ENCODE results near the gene CEP57L1. TPM values are rescaled to one million over a fixed set of nuclear protein-coding genes. Genes with fewer than 3 reads are reported as not detected.
A peak's percentile ranks its signal among the peaks of the same experiment; 100 is the strongest.

Gene CEP57L1
- total and polyA plus RNA-seq, 2 donors (not counting 1 experiment from before 2014, with no cell fraction given), result 3.1 to 8.8 TPM

GRCh38 chr6:109121411-109121810, 26.1 kb downstream of the CEP57L1 start:
- no peak overlapping the region for H3K27ac Mint-ChIP-seq
- DNase-seq (no peak), ATAC-seq (ENCODE audit: low read depth) (no peak)
- H3K4me3 Mint-ChIP-seq, result no peak overlapping the region
- POLR2A ChIA-PET, result no interaction called here
- CTCF ChIA-PET, result no interaction called here
- Histone ChIP-seq H3K4me3 (ENCODE audit: control extremely low read depth in 1 of 5, extremely low read depth in 1 of 5, insufficient read depth in 1 of 5, low read depth in 2 of 5, low read length in 4 of 5) (no peak overlapping the region), H3K27ac (ENCODE audit: low read length in 2 of 2) (no peak overlapping the region), H3K4me1 (ENCODE audit: control insufficient read depth in 2 of 2, insufficient read depth in 2 of 2, low read length in 2 of 2) (peaks cover 25 to 41% of the 10 kb centered on the region in 2 donors), H3K36me3 (replicated peaks in 1 of 2; ENCODE audit: control extremely low read depth in 1 of 2, control insufficient read depth in 1 of 2, extremely low read depth in 1 of 2, insufficient read depth in 2 of 2, low read length in 1 of 2) (no peaks in the 10 kb centered on the region), H3K27me3 (replicated peaks in 1 of 4; ENCODE audit: control extremely low read depth in 1 of 4, control insufficient read depth in 3 of 4, insufficient read depth in 4 of 4, low read length in 3 of 4) (no peaks in the 10 kb centered on the region), H3K4me2 (replicated peaks; ENCODE audit: low read depth, low read length, poor library complexity, severe bottlenecking) (peak overlapping the region; percentile 54), H3K9ac (ENCODE audit: low read length) (no peak overlapping the region), H2AFZ (ENCODE audit: insufficient read depth, low read depth, low read length, poor library complexity, severe bottlenecking) (no peak overlapping the region), H3K9me3 (ENCODE audit: control extremely low read depth in 1 of 3, control insufficient read depth in 2 of 3, insufficient read depth in 1 of 3, low read length in 2 of 3) (no peaks in the 10 kb centered on the region), H3K79me2 (ENCODE audit: control insufficient read depth, insufficient read depth, low read length) (peaks cover 15% of the 10 kb centered on the region), H4K20me1 (ENCODE audit: control insufficient read depth, insufficient read depth, low read length, poor library complexity, severe bottlenecking) (no peaks in the 10 kb centered on the region)
- TF ChIP-seq EZH2 (IDR thresholded peaks at IDR 0.05; ENCODE audit: borderline replicate concordance, insufficient read depth, low read depth, low read length, poor library complexity, severe bottlenecking), result no peak
- TF ChIP-seq, protein P1, sequence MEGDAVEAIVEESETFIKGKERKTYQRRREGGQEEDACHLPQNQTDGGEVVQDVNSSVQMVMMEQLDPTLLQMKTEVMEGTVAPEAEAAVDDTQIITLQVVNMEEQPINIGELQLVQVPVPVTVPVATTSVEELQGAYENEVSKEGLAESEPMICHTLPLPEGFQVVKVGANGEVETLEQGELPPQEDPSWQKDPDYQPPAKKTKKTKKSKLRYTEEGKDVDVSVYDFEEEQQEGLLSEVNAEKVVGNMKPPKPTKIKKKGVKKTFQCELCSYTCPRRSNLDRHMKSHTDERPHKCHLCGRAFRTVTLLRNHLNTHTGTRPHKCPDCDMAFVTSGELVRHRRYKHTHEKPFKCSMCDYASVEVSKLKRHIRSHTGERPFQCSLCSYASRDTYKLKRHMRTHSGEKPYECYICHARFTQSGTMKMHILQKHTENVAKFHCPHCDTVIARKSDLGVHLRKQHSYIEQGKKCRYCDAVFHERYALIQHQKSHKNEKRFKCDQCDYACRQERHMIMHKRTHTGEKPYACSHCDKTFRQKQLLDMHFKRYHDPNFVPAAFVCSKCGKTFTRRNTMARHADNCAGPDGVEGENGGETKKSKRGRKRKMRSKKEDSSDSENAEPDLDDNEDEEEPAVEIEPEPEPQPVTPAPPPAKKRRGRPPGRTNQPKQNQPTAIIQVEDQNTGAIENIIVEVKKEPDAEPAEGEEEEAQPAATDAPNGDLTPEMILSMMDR (IDR thresholded peaks at IDR 0.05), result no peak
- no peaks in the 10 kb centered on the region for H3K27me3 Mint-ChIP-seq
- peaks cover 42% of the 10 kb centered on the region for H3K4me1 Mint-ChIP-seq
- intact Hi-C loops (cut with micrococcal nuclease), result no loop called here
- H3K9me3 Mint-ChIP-seq (ENCODE audit: insufficient read depth), result no peaks in the 10 kb centered on the region

DNA sequence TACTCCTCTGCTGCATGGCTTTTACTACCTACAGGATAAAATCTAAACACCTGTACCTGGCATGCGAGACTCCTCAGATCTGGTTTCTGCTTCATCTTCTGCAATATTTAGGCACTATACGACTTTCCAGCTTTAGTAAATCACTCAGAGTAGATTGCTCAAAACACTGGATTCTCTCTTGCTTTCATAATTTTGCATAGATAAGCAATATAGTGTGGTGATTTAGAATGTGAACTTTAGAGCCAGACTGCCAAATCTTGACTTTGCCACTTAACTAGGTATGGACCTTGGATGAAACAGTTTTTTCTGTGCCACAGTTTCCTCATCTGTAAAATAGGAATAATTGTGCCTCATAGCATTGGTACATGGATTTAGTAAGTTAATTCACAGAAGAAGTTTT, 28.9 kb downstream of the CEP57L1 start:
- 100% methylated on average over 1 of the region's 2 CpGs for WGBS (ENCODE audit: insufficient coverage)
- no peak overlapping the region for H3K27ac Mint-ChIP-seq
- Histone ChIP-seq H3K4me1 (ENCODE audit: control insufficient read depth in 2 of 2, insufficient read depth in 2 of 2, low read length in 2 of 2) (peaks cover 9 to 16% of the 10 kb centered on the region in 2 donors), H4K20me1 (ENCODE audit: control insufficient read depth, insufficient read depth, low read length, poor library complexity, severe bottlenecking) (no peaks in the 10 kb centered on the region), H3K4me3 (ENCODE audit: control extremely low read depth in 1 of 5, extremely low read depth in 1 of 5, insufficient read depth in 1 of 5, low read depth in 2 of 5, low read length in 4 of 5) (no peak overlapping the region), H3K79me2 (ENCODE audit: control insufficient read depth, insufficient read depth, low read length) (peaks cover 15% of the 10 kb centered on the region), H3K9me3 (ENCODE audit: control extremely low read depth in 1 of 3, control insufficient read depth in 2 of 3, insufficient read depth in 1 of 3, low read length in 2 of 3) (no peaks in the 10 kb centered on the region), H3K9ac (ENCODE audit: low read length) (no peak overlapping the region), H3K27me3 (replicated peaks in 1 of 4; ENCODE audit: control extremely low read depth in 1 of 4, control insufficient read depth in 3 of 4, insufficient read depth in 4 of 4, low read length in 3 of 4) (no peaks in the 10 kb centered on the region), H3K36me3 (replicated peaks in 1 of 2; ENCODE audit: control extremely low read depth in 1 of 2, control insufficient read depth in 1 of 2, extremely low read depth in 1 of 2, insufficient read depth in 2 of 2, low read length in 1 of 2) (no peaks in the 10 kb centered on the region), H2AFZ (ENCODE audit: insufficient read depth, low read depth, low read length, poor library complexity, severe bottlenecking) (no peak overlapping the region), H3K27ac (ENCODE audit: low read length in 2 of 2) (no peak overlapping the region), H3K4me2 (replicated peaks; ENCODE audit: low read depth, low read length, poor library complexity, severe bottlenecking) (no peak overlapping the region)
- H3K4me3 Mint-ChIP-seq, result no peak overlapping the region
- TF ChIP-seq EZH2 (IDR thresholded peaks at IDR 0.05; ENCODE audit: borderline replicate concordance, insufficient read depth, low read depth, low read length, poor library complexity, severe bottlenecking), result no peak
- TF ChIP-seq, protein P1 (IDR thresholded peaks at IDR 0.05), result no peak
- peaks cover 24% of the 10 kb centered on the region for H3K4me1 Mint-ChIP-seq
- ChIA-PET CTCF (no interaction called here), POLR2A (no interaction called here)
- no peaks in the 10 kb centered on the region for H3K27me3 Mint-ChIP-seq
- no peak for DNase-seq
- H3K9me3 Mint-ChIP-seq (ENCODE audit: insufficient read depth), result no peaks in the 10 kb centered on the region
- no peak for ATAC-seq (ENCODE audit: low read depth)
- intact Hi-C loops (cut with micrococcal nuclease), result no loop called here

Measured in B cell (primary cell).